ENCODE measurements around the gene HIGD1B. TPM values are rescaled to one million over a fixed set of nuclear protein-coding genes. Genes with fewer than 3 reads are reported as not detected.

HIGD1B gene
- total RNA-seq (1 to 10 TPM in 1 of 9 donors, under 1 TPM in 1, not detected in 7; 0.50 to 1.9 TPM), polyA plus RNA-seq (1 to 10 TPM in 2 of 3 donors, not detected in 1; 1.7 to 7.1 TPM)
- long read RNA-seq, donor 1: 0 reads
- long read RNA-seq, donor 2, partial matches to known transcripts: 0 of 1 reads
- long read RNA-seq, donor 2, other reads (novel, unspliced or antisense): 0 of 1 reads
- long read RNA-seq, donor 3: 0 reads
- long read RNA-seq, donor 4: 0 reads
- long read RNA-seq, donor 5, partial matches to known transcripts: 0 of 1 reads
- long read RNA-seq, donor 5, other reads (novel, unspliced or antisense): 1 of 1 reads
- long read RNA-seq, donor 6: 0 reads
- long read RNA-seq, donor 7, partial matches to known transcripts: 0 of 1 reads
- long read RNA-seq, donor 7, other reads (novel, unspliced or antisense): 0 of 1 reads
- long read RNA-seq, donor 8, partial matches to known transcripts: 7 of 7 reads
- long read RNA-seq, donor 8, other reads (novel, unspliced or antisense): 0 of 7 reads
- long read RNA-seq, donor 9: 0 reads
- long read RNA-seq, donor 10, partial matches to known transcripts: 0 of 1 reads
- long read RNA-seq, donor 10, other reads (novel, unspliced or antisense): 0 of 1 reads

DNA sequence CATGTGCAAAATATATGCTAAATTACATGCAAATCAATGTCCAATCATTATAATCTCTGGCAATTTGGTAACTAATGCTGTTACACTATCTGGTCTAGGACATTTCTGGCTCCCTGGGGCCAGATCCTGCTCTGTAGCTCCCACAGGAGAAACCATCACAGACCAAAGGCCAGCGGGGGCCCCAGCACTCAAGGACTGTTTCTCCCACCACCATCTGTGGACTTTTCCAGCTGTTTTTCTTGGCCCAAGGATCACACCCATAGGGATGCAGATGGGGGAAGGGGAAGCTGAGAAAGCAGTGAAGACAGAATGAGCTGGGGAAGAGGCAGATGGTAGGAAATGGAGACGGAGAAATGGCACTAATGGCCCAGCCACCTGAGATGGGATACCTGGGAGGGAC lies at the start of gene HIGD1B:
HIGD1B (plus strand) TSS at position 298 of the 400 bp plus-strand sequence. CDS start 270 bp downstream, outside the sequence.
- Histone ChIP-seq H3K9me3 (replicated peaks in 1 of 3) (no peaks in the 10 kb centered on the region), H3K27ac (no peak within 1 kb of the TSS)
- intact Hi-C loops (cut with DNase I): no loop called here

DNA sequence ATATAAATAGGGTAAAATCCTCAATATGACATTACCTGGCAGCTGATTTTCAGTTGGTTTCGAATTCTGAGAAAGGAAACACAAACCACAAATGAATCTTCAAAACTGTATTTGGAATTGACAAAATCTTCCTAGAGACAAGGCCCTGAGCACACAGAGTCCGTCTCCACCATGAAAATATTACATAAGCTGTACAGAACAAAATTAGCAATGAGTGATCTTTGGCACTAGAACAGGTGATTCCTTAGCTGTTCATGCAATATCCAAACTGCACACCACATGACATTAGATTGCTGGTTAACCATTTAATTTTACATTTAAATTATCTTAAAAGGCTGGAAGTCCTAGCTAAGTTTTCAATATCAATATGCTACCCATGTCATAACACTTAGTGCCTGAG lies 49.3 kb upstream of the HIGD1B start:
- TF ChIP-seq, protein P1, sequence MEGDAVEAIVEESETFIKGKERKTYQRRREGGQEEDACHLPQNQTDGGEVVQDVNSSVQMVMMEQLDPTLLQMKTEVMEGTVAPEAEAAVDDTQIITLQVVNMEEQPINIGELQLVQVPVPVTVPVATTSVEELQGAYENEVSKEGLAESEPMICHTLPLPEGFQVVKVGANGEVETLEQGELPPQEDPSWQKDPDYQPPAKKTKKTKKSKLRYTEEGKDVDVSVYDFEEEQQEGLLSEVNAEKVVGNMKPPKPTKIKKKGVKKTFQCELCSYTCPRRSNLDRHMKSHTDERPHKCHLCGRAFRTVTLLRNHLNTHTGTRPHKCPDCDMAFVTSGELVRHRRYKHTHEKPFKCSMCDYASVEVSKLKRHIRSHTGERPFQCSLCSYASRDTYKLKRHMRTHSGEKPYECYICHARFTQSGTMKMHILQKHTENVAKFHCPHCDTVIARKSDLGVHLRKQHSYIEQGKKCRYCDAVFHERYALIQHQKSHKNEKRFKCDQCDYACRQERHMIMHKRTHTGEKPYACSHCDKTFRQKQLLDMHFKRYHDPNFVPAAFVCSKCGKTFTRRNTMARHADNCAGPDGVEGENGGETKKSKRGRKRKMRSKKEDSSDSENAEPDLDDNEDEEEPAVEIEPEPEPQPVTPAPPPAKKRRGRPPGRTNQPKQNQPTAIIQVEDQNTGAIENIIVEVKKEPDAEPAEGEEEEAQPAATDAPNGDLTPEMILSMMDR (IDR thresholded peaks at IDR 0.05): no peak
- no peak for TF ChIP-seq POLR2A (IDR thresholded peaks at IDR 0.05)
- no peak overlapping the region for H3K27ac ChIP-seq
- no peaks in the 10 kb centered on the region for H3K36me3 ChIP-seq (replicated peaks in 1 of 2)
- H3K9me3 ChIP-seq (replicated peaks in 1 of 3): no peaks in the 10 kb centered on the region
- no peaks in the 10 kb centered on the region for H3K27me3 ChIP-seq
- no peaks in the 10 kb centered on the region for H3K4me1 ChIP-seq (replicated peaks in 1 of 2)
- H3K4me3 ChIP-seq: no peak overlapping the region
- DNase-seq: no peak
- WGBS, 4 donors: 73 to 82% (median 81%) methylated on average over 2 of the region's 2 CpGs
- intact Hi-C loops (cut with DNase I): no loop called here

More for the DNA sequence above, at the start of gene HIGD1B:
- DNase-seq: no peak
- Histone ChIP-seq H3K27me3 (no peaks in the 10 kb centered on the region), H3K4me1 (replicated peaks in 1 of 2) (no peaks in the 10 kb centered on the region), H3K36me3 (replicated peaks in 1 of 2) (peaks cover 0 to 23% of the 10 kb centered on the region in 2 donors), H3K4me3 (no peak within 1 kb of the TSS)
- 51 to 65% (median 63%) methylated on average over 2 of the region's 2 CpGs for WGBS, 4 donors
- TF ChIP-seq, protein P1 (IDR thresholded peaks at IDR 0.05): no peak
- no peak for TF ChIP-seq POLR2A (IDR thresholded peaks at IDR 0.05)

DNA sequence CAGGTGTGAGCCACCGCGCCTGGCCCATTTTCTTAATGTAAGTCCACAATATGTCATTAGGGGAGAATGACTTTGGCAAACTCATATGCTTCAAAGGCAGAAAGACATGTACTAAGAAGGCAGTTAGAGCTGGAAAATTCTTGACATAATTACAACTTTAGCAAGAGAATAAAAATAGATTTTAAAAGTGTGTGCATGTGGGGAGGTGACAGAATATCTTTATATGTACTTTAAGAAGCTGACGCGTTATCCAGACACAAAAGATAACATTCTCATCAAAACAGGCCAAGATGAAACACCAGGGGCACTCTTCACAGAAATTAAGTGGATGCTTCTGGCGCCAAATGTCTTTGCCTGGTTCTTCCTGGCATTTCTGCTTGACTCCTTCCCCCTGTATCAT lies 45.8 kb upstream of the HIGD1B start:
- 89 to 94% (median 92%) methylated on average over 5 of the region's 5 CpGs for WGBS, 4 donors
- Histone ChIP-seq H3K9me3 (replicated peaks in 1 of 3) (no peaks in the 10 kb centered on the region), H3K36me3 (replicated peaks in 1 of 2) (no peaks in the 10 kb centered on the region), H3K27ac (no peak overlapping the region), H3K4me1 (replicated peaks in 1 of 2) (no peaks in the 10 kb centered on the region), H3K4me3 (no peak overlapping the region), H3K27me3 (peaks cover 4% of the 10 kb centered on the region)
- intact Hi-C loops (cut with DNase I): no loop called here
- DNase-seq: peak in 1 of 7 donors; percentile 23
- TF ChIP-seq, protein P1 (IDR thresholded peaks at IDR 0.05): no peak
- no peak for TF ChIP-seq POLR2A (IDR thresholded peaks at IDR 0.05)

DNA sequence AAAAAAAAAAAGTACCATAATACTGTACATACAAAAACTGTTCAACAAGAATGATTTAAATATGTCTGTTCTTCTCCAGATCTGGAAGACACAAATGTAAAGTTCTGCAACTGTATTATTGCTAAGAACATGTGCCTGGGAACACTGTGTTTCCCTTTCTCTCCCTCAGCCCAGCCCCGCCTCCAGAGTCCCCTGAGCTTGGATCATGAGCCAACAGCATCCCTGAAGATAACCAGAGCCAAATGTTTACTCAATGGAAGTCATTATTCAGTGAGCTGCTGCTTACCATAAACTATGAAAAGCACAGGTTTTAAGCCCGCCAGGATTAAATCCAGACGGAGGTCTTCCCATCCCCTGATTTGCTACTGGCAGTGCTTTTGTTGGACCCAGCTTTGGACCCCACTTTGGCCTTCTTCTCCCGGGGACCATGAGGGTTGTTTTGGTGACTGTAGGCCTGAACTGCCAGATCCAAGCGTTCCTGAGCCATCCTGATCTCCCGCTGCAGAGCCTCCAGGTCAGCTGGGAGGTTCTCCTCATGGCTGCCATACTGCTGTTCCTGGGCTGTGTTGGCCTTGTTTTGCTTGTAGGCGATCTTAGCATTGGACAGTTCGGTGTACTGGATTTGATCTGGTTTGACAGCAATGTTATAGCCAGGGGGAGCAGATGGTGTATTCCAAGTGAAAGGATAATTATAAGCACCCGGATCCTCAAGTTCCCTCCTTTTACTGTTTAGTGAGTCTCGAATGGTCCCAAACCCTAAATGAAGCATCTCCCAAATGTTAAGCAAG lies 43.2 kb upstream of the HIGD1B start:
- DNase-seq: no peak
- Histone ChIP-seq H3K9me3 (replicated peaks in 1 of 3) (no peaks in the 10 kb centered on the region), H3K36me3 (replicated peaks in 1 of 2) (no peaks in the 10 kb centered on the region), H3K27me3 (peaks cover 4% of the 10 kb centered on the region), H3K4me3 (no peak overlapping the region), H3K4me1 (replicated peaks in 1 of 2) (no peaks in the 10 kb centered on the region), H3K27ac (no peak overlapping the region)
- 86 to 93% (median 89%) methylated on average over 8 to 10 of the region's 10 CpGs for WGBS, 4 donors
- intact Hi-C loops (cut with DNase I): no loop called here
- TF ChIP-seq, protein P1 (IDR thresholded peaks at IDR 0.05): no peak
- TF ChIP-seq POLR2A (IDR thresholded peaks at IDR 0.05): no peak

Data from adrenal gland (tissue), 19 donors.